Cortex of kidney (tissue), 1 donor: Measurements from ENCODE around the gene TIAM2.

Experiments
- DNase-seq: peaks from one replicate; lab custom pipeline; 2025; lab: John Stamatoyannopoulos, UW

The TIAM2 gene

GRCh38 chr6:155024391-155025027 is 29.4 kb downstream of the TIAM2 start:
- no peak for DNase-seq

- DNase-seq: no peak
Observed at GRCh38 chr6:155026022-155026705, 31.0 kb downstream of the TIAM2 start.

- no peak for DNase-seq
Observed at GRCh38 chr6:155026706-155027045, 31.6 kb downstream of the TIAM2 start.

GRCh38 chr6:155030148-155030720 is 35.1 kb downstream of the TIAM2 start:
- no peak for DNase-seq

- DNase-seq: no peak
Observed at GRCh38 chr6:155031091-155031490, 36.0 kb downstream of the TIAM2 start.

GRCh38 chr6:155033021-155033791 is 38.1 kb downstream of the TIAM2 start:
- DNase-seq: no peak

- no peak for DNase-seq
Observed at GRCh38 chr6:155036907-155037306, 41.8 kb downstream of the TIAM2 start.

GRCh38 chr6:155038104-155038503 is 43.0 kb downstream of the TIAM2 start:
- DNase-seq: no peak

GRCh38 chr6:155038527-155038926 is 43.4 kb downstream of the TIAM2 start:
- DNase-seq: no peak

- DNase-seq: no peak
Observed at GRCh38 chr6:155039618-155040017, 44.5 kb downstream of the TIAM2 start.

- no peak for DNase-seq
Observed at GRCh38 chr6:155040154-155040553, 45.0 kb downstream of the TIAM2 start.

- DNase-seq: no peak
Observed at GRCh38 chr6:155040901-155041650, 46.0 kb downstream of the TIAM2 start.

- DNase-seq: no peak
Observed at GRCh38 chr6:155041741-155042279, 46.7 kb downstream of the TIAM2 start.

GRCh38 chr6:155042983-155043382 is 47.9 kb downstream of the TIAM2 start:
- no peak for DNase-seq

GRCh38 chr6:155045561-155046404 is 50.7 kb downstream of the TIAM2 start:
- DNase-seq: no peak

- DNase-seq: no peak
Observed at GRCh38 chr6:155047523-155047922, 52.4 kb downstream of the TIAM2 start.

GRCh38 chr6:155050311-155050710 is 55.2 kb downstream of the TIAM2 start:
- no peak for DNase-seq

- no peak for DNase-seq
Observed at GRCh38 chr6:155054491-155055250, 59.6 kb downstream of the TIAM2 start.

GRCh38 chr6:155055729-155056128 is 60.6 kb downstream of the TIAM2 start:
- no peak for DNase-seq

GRCh38 chr6:155056756-155057155 is 61.6 kb downstream of the TIAM2 start:
- no peak for DNase-seq
